BE2C (cell line): ENCODE results near the gene CRYGN.

Experiments used
- DNase-seq: peaks from one replicate; pipeline ENCODE4 v3.0.0-alpha.2; 2020
- H3K27me3 ChIP-seq: fragments of 250-450 bp; sonication (Bioruptor Pico); 2 replicates; pipeline ENCODE4 v1.5.1; 2020; ENCODE audit warnings: mild to moderate bottlenecking
- H3K36me3 ChIP-seq: fragments of 250-450 bp; sonication (Bioruptor Pico); 2 replicates; pipeline ENCODE4 v1.5.1; 2020; ENCODE audit warnings: mild to moderate bottlenecking
- H3K4me1 ChIP-seq: fragments of 250-450 bp; sonication (Bioruptor Pico); 2 replicates; pipeline ENCODE4 v1.5.1; 2020
- H3K4me3 ChIP-seq: 2 replicates; pipeline ENCODE4 v1.5.1; 2011; ENCODE audit warnings: low read depth, low read length
- H3K9me3 ChIP-seq: fragments of 250-450 bp; sonication (Bioruptor Pico); 2 replicates; pipeline ENCODE4 v1.5.1; 2020
- TF ChIP-seq, protein P1 (sequence below): IDR thresholded peaks from 2 replicates; pipeline ENCODE4 v1.5.1; 2012; ENCODE audit warnings: mild to moderate bottlenecking, low read depth, low read length

Gene CRYGN

DNA sequence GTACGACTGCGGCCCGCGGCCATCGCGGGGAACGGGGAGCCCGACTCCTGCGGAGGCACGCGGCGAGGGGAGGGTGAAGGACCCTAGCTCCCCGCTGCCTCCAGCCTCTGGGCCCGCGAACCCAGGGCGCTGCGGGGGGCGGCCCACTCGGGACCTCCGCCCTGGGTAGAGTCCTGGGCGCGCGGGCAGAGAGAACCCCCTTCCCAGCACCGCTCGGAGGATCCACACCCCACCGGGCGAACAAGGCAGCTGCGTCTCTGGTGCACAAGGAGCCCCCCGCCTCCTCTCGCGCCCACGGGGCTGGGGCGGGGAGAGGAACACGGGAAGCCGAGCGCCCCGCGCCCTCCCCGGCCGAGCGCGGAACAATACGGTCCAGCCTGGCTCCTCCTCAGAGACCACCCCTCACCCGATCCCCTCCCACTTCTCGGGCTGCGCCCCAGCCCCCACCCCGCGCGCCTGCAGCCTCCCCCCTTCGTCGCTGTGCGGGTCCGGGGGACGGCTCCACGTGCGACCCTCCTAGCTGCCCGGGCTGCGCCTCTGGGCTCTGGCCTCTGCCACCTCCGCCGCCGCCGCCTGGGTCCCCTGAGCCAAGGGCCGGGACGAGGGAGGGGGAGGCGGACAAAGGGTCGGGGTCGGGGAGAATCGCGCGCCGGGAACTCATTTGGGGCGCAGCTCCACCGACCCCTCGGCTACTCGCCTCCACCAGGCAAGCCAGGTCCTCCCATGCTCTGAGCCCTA lies 30.1 kb downstream of the CRYGN start, which contains the start of gene WDR86:
WDR86 (minus strand) TSS at position 372 of the 738 bp plus-strand sequence. CDS start 449 bp downstream, outside the sequence.
- no peaks in the 10 kb centered on the region for H3K9me3 ChIP-seq
- peaks cover 44% of the 10 kb centered on the region for H3K27me3 ChIP-seq
- TF ChIP-seq, protein P1, sequence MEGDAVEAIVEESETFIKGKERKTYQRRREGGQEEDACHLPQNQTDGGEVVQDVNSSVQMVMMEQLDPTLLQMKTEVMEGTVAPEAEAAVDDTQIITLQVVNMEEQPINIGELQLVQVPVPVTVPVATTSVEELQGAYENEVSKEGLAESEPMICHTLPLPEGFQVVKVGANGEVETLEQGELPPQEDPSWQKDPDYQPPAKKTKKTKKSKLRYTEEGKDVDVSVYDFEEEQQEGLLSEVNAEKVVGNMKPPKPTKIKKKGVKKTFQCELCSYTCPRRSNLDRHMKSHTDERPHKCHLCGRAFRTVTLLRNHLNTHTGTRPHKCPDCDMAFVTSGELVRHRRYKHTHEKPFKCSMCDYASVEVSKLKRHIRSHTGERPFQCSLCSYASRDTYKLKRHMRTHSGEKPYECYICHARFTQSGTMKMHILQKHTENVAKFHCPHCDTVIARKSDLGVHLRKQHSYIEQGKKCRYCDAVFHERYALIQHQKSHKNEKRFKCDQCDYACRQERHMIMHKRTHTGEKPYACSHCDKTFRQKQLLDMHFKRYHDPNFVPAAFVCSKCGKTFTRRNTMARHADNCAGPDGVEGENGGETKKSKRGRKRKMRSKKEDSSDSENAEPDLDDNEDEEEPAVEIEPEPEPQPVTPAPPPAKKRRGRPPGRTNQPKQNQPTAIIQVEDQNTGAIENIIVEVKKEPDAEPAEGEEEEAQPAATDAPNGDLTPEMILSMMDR: no peak
- no peak for DNase-seq
- no peaks in the 10 kb centered on the region for H3K4me1 ChIP-seq
- H3K36me3 ChIP-seq: no peaks in the 10 kb centered on the region
- peak within 1 kb of the TSS; percentile 59 for H3K4me3 ChIP-seq

DNA sequence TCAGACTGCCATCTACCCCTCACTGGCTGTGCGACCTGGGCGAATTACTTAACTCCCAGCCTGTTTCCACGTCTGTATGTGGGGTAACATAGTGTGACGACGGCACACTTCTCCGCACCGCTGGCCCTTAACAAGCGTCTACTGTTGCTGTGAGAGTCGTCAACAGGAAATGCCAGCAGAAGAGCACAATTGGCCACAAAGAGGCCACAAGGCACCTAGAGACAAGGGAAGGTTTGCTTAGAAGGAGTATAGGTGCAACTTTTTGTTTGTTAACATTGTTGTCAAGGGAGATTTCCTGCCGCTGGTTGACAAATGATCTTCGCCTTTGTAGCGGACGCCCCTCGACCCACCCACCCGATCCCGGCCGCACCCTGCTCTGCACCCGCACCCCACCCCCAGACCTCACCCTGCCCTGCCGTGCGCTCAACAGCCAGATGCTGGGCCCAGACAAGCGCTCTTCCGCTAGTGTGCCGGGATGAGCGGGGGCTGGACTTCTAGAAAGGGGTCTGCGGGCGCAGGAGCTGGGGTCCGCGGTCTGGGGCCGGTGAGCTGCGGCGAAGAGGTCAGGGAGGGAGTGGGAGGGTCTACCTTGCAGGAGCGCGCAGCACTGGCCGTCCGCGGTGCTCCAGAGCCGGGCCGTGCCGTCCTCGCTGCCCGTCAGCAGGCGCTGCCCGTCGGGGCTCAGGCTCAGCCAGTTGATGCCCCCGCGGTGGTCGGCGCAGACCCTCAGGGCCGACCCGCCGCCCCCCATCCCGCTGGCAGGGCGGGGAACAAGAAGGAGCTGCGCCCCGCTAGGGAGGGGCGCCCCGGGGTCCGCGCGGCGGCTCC lies 30.9 kb downstream of the CRYGN start:
- DNase-seq: no peak
- Histone ChIP-seq H3K4me3 (peak overlapping the region; percentile 59), H3K36me3 (no peaks in the 10 kb centered on the region), H3K27me3 (peaks cover 44% of the 10 kb centered on the region), H3K4me1 (no peaks in the 10 kb centered on the region), H3K9me3 (no peaks in the 10 kb centered on the region)
- TF ChIP-seq, protein P1: no peak

DNA sequence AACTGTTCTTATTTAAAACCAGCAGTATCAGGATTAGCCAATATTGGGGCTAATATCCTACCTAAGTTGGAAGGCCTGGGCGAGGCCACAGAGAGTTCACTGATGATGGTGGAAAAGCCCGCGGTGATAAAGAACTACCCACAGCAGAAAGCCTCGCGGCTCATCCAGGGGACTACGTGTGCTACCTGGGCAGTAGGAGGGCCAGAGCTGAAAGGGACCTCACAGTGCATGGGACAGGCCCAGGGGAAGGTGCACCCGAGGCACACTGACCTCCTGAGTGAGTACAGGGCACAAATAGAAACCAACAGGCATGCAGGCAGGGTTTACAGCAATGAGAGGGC lies 31.5 kb downstream of the CRYGN start:
- TF ChIP-seq, protein P1: no peak
- Histone ChIP-seq H3K4me3 (no peak overlapping the region), H3K4me1 (no peaks in the 10 kb centered on the region), H3K36me3 (no peaks in the 10 kb centered on the region), H3K9me3 (no peaks in the 10 kb centered on the region), H3K27me3 (peaks cover 42% of the 10 kb centered on the region)
- no peak for DNase-seq

DNA sequence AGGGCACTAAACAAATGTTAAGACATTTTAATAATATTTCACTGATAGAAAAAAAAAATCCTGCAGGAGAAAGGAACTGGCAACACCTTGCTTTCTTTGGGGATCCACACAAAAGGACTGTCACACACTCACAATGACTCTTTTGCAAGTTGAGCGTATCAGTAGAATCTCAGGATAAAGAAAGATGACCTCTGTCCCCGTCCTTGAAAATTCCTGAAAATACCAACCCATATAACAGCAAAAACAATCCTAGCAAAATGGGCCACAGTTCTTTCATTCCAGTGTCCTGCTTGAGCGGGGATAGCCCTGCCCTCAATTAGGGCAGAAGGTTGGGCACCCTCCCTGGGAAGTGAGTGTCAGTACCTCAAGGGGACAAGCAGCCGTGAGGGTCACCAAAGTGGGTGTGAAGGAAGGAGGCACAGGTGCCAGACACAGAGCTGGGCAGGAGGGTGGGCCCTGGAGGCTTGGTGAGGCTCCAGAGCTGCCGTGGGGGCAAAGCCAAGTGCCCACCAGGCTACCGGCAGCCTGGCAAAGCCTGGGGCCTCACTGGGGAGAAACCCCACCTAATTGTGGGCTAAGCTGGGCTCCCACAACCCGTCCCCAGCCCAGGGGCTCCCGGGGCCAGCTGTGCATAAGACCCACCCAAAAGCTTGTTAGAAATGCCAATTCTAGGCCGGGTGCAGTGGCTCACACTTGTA lies 32.9 kb downstream of the CRYGN start:
- no peaks in the 10 kb centered on the region for H3K36me3 ChIP-seq
- no peak for DNase-seq
- H3K27me3 ChIP-seq: peaks cover 38% of the 10 kb centered on the region
- no peaks in the 10 kb centered on the region for H3K4me1 ChIP-seq
- TF ChIP-seq, protein P1: no peak
- H3K9me3 ChIP-seq: no peaks in the 10 kb centered on the region
- no peak overlapping the region for H3K4me3 ChIP-seq

DNA sequence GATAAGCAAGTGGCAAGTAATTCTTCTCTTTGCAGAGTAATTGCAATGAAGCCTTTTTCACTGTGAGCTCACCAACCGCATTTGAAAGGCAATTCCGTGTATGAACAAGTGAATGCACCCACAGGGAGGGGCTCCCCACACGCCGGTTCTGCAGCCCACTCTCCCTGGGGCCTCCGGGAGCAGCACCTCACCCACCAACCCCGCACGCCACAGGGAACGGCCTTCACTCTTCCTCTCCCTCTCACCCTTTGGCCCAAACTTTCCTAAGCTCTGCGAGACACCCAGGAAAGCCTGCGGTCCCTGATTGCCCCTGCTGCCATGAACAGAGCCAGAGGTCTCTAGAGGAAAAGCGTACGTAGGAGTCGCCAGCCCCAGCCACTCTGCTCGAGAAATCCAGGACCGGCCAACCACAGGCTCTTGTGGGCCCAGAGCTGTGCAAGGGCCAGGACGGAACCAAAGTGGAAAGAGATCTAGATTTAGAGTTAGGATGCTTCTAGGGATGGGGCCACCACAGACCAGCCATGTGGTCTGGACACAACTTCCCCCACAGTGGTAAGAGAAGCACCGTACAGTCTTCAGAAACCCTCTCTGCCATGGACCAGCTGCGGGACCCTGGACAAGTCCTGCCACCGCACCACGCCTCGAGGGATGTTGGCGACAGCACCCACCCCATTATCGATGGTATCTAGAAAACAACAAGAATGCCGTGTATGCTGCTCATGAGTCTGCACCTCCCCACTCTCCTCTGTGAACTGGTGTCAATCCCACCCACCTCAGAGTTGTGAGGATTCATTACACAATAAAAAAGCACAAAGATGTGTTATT lies 33.7 kb downstream of the CRYGN start:
- H3K4me3 ChIP-seq: no peak overlapping the region
- H3K9me3 ChIP-seq: no peaks in the 10 kb centered on the region; the same call in 1 of the 2 replicates
- TF ChIP-seq, protein P1: no peak
- peaks cover 31% of the 10 kb centered on the region for H3K27me3 ChIP-seq
- no peaks in the 10 kb centered on the region for H3K36me3 ChIP-seq
- no peaks in the 10 kb centered on the region for H3K4me1 ChIP-seq
- no peak for DNase-seq
